K562 (cell line): Measurements from ENCODE around the gene MXD3. TPM values are rescaled to one million over a fixed set of nuclear protein-coding genes. Genes with fewer than 3 reads are reported as not detected.

ENCODE experiments used
- EGR1 ChIP-seq: fragments of 450-650 bp; conservative IDR thresholded peaks from 2 replicates; pipeline ENCODE4 v1.6.1; 2017; ENCODE audit warnings: mild to moderate bottlenecking
- GTF2F1 ChIP-seq: IDR thresholded peaks from 2 replicates; pipeline ENCODE4 v1.6.1; 2011; ENCODE audit warnings: low read depth, low read length, improper control_type of control experiment
- ILK ChIP-seq: fragments of 450-650 bp; IDR thresholded peaks from 2 replicates; pipeline ENCODE4 v1.6.1; 2016; ENCODE audit warnings: missing genetic modification characterization, low read depth, mild to moderate bottlenecking, missing compliant biosample characterization, moderate library complexity, borderline replicate concordance
- KLF16 ChIP-seq: IDR thresholded peaks from 2 replicates; pipeline ENCODE4 v1.6.1; 2016; ENCODE audit warnings: antibody characterized with exemption
- KLF6 ChIP-seq: fragments of 250-450 bp; sonication (Bioruptor Pico); IDR thresholded peaks from 2 replicates; pipeline ENCODE4 v1.4.0; 2020; ENCODE audit warnings: mild to moderate bottlenecking, moderate library complexity, borderline replicate concordance
- NFXL1 ChIP-seq: fragments of 450-650 bp; formaldehyde crosslinking; IDR thresholded peaks from 2 replicates; pipeline ENCODE4 v1.4.0; 2021; ENCODE audit warnings: mild to moderate bottlenecking
- POLR3G ChIP-seq: IDR thresholded peaks from 2 replicates; pipeline ENCODE4 v1.6.1; 2011; ENCODE audit not compliant: insufficient read length, insufficient replicate concordance; ENCODE audit errors: extremely low read depth
- SP2 ChIP-seq: IDR thresholded peaks from 2 replicates; pipeline ENCODE4 v1.6.1; 2011; ENCODE audit warnings: mild to moderate bottlenecking, low read depth, low read length, moderate library complexity; ENCODE audit not compliant: poor library complexity, severe bottlenecking; ENCODE audit errors: extremely low read depth
- SRSF3 ChIP-seq: fragments of 200-400 bp; formaldehyde crosslinking; IDR thresholded peaks from 2 replicates; pipeline ENCODE4 v1.6.1; 2016; ENCODE audit warnings: mild to moderate bottlenecking, low read length, moderate library complexity; ENCODE audit not compliant: insufficient read depth
- ZNF57 ChIP-seq: fragments of 450-650 bp; formaldehyde crosslinking; IDR thresholded peaks from 2 replicates; pipeline ENCODE4 v1.4.0; 2020; ENCODE audit warnings: mild to moderate bottlenecking, moderate library complexity
- polyA plus RNA-seq, 8 experiments: library from polyadenylated mRNA; depleted of rRNA in 4 of 8; stranded (reverse) in 5 of 8; unstranded in 3 of 8; fragments of >200 nt; fragmentation: Nextera tagmentation in 2 of 8; fragmentation: Illumina TruSeq in 1 of 8; extraction: Ambion mirVana in 2 of 8; extraction: Trizol in 1 of 8; gene quantifications; 2 replicates each; pipeline versions ENCODE4 v1.2.1 to v1.2.3, GENCODE V29; 2011 to 2014; ENCODE audit warnings: inconsistent platforms in 1 of 8, missing spikeins in 1 of 8
- total RNA-seq, 7 experiments: library from RNA; depleted of rRNA in 6 of 7; stranded (reverse); fragments of >200 nt in 6 of 7; fragmentation: Illumina TruSeq in 2 of 7; extraction: Trizol in 2 of 7; gene quantifications; 2 replicates each; pipeline versions ENCODE4 v1.2.1 to v1.2.3, GENCODE V29; 2011 to 2021; ENCODE audit warnings: low replicate concordance in 1 of 7
- TF ChIP-seq, protein P1 (sequence below): fragments of 250-450 bp; sonication (Bioruptor Pico); IDR thresholded peaks from 2 replicates; pipeline ENCODE4 v1.4.0; 2020; ENCODE audit warnings: mild to moderate bottlenecking, moderate library complexity
- TF ChIP-seq, protein P2 (sequence below): sonication (generic); IDR thresholded peaks from 2 replicates; pipeline ENCODE4 v1.6.1; 2016
- TF ChIP-seq, protein P3 (sequence below): fragments of 450-650 bp; IDR thresholded peaks from 2 replicates; pipeline ENCODE4 v1.6.1; 2016; ENCODE audit warnings: low read depth, mild to moderate bottlenecking, moderate library complexity
- TF ChIP-seq, protein P4 (sequence below), 2 experiments: IDR thresholded peaks in 1 of 2; conservative IDR thresholded peaks in 1 of 2; 2 replicates each; pipeline ENCODE4 v1.6.1; 2016; ENCODE audit warnings: low read depth in 2 of 2, mild to moderate bottlenecking in 1 of 2, missing compliant biosample characterization in 1 of 2, missing genetic modification characterization in 1 of 2, moderate library complexity in 1 of 2
- TF ChIP-seq, protein P5 (sequence below): fragments of 150-350 bp; IDR thresholded peaks from 2 replicates; pipeline ENCODE4 v1.6.1; 2014; ENCODE audit warnings: low read depth, mild to moderate bottlenecking, low read length, borderline replicate concordance

Gene MXD3
- total and polyA plus RNA-seq, 9 of the 15 experiments (the other 6 are each of a cell fraction or from before 2014, with no cell fraction given), result 0.28 to 24.8 (median 4.5) TPM

DNA sequence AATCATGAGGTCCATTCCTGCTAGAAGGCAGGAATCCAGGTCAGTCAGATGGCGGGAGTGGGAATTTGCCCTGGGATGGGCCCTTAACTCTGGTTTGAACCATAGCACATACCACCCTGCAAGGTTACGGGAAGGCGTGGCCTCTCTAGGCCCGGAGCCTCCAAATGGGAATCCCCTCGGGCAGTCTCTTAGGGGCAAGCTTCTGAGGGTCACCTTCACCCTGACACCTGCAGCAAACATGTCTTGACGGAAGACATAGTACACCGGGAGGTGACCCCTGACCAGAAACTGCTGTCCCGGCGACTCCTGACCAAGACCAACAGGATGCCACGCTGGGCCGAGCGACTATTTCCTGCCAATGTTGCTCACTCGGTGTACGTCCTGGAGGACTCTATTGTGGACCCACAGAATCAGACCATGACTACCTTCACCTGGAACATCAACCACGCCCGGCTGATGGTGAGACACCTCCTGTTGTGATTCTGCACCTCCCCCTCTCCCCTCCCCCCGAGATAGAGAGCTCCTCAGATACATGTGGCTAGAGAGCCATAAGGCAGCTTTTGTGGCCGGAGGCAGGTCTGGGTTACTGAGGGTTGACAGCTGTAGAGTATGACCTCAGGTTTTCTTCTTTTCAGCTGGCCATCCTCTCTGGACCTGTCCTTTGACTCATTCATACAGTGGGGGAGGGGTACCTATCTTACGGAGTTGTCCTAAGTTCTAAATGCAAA lies 7.1 kb downstream of the MXD3 start (continued):
- TF ChIP-seq, protein P1, sequence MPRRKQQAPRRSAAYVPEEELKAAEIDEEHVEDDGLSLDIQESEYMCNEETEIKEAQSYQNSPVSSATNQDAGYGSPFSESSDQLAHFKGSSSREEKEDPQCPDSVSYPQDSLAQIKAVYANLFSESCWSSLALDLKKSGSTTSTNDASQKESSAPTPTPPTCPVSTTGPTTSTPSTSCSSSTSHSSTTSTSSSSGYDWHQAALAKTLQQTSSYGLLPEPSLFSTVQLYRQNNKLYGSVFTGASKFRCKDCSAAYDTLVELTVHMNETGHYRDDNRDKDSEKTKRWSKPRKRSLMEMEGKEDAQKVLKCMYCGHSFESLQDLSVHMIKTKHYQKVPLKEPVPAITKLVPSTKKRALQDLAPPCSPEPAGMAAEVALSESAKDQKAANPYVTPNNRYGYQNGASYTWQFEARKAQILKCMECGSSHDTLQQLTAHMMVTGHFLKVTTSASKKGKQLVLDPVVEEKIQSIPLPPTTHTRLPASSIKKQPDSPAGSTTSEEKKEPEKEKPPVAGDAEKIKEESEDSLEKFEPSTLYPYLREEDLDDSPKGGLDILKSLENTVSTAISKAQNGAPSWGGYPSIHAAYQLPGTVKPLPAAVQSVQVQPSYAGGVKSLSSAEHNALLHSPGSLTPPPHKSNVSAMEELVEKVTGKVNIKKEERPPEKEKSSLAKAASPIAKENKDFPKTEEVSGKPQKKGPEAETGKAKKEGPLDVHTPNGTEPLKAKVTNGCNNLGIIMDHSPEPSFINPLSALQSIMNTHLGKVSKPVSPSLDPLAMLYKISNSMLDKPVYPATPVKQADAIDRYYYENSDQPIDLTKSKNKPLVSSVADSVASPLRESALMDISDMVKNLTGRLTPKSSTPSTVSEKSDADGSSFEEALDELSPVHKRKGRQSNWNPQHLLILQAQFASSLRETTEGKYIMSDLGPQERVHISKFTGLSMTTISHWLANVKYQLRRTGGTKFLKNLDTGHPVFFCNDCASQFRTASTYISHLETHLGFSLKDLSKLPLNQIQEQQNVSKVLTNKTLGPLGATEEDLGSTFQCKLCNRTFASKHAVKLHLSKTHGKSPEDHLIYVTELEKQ (CRISPR knock-in tag), result no peak
- TF ChIP-seq POLR3G (no peak), NFXL1 (CRISPR knock-in tag) (no peak), SRSF3 (no peak), KLF16 (no peak), SP2 (no peak), EGR1 (no peak), ILK (tag) (no peak), ZNF57 (CRISPR knock-in tag) (no peak), GTF2F1 (no peak), KLF6 (CRISPR knock-in tag) (no peak)
- TF ChIP-seq, protein P2, sequence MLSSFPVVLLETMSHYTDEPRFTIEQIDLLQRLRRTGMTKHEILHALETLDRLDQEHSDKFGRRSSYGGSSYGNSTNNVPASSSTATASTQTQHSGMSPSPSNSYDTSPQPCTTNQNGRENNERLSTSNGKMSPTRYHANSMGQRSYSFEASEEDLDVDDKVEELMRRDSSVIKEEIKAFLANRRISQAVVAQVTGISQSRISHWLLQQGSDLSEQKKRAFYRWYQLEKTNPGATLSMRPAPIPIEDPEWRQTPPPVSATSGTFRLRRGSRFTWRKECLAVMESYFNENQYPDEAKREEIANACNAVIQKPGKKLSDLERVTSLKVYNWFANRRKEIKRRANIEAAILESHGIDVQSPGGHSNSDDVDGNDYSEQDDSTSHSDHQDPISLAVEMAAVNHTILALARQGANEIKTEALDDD, result no peak
- TF ChIP-seq, protein P3, sequence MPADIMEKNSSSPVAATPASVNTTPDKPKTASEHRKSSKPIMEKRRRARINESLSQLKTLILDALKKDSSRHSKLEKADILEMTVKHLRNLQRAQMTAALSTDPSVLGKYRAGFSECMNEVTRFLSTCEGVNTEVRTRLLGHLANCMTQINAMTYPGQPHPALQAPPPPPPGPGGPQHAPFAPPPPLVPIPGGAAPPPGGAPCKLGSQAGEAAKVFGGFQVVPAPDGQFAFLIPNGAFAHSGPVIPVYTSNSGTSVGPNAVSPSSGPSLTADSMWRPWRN, result no peak
- TF ChIP-seq, protein P4, sequence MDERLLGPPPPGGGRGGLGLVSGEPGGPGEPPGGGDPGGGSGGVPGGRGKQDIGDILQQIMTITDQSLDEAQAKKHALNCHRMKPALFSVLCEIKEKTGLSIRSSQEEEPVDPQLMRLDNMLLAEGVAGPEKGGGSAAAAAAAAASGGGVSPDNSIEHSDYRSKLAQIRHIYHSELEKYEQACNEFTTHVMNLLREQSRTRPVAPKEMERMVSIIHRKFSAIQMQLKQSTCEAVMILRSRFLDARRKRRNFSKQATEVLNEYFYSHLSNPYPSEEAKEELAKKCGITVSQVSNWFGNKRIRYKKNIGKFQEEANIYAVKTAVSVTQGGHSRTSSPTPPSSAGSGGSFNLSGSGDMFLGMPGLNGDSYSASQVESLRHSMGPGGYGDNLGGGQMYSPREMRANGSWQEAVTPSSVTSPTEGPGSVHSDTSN (CRISPR knock-in tag; IDR thresholded peaks at IDR 0.05; ENCODE audit: low read depth), result no peak
- TF ChIP-seq, protein P4 (tag; conservative IDR thresholded peaks at IDR 0.05; ENCODE audit: low read depth), result no peak
- TF ChIP-seq, protein P5, sequence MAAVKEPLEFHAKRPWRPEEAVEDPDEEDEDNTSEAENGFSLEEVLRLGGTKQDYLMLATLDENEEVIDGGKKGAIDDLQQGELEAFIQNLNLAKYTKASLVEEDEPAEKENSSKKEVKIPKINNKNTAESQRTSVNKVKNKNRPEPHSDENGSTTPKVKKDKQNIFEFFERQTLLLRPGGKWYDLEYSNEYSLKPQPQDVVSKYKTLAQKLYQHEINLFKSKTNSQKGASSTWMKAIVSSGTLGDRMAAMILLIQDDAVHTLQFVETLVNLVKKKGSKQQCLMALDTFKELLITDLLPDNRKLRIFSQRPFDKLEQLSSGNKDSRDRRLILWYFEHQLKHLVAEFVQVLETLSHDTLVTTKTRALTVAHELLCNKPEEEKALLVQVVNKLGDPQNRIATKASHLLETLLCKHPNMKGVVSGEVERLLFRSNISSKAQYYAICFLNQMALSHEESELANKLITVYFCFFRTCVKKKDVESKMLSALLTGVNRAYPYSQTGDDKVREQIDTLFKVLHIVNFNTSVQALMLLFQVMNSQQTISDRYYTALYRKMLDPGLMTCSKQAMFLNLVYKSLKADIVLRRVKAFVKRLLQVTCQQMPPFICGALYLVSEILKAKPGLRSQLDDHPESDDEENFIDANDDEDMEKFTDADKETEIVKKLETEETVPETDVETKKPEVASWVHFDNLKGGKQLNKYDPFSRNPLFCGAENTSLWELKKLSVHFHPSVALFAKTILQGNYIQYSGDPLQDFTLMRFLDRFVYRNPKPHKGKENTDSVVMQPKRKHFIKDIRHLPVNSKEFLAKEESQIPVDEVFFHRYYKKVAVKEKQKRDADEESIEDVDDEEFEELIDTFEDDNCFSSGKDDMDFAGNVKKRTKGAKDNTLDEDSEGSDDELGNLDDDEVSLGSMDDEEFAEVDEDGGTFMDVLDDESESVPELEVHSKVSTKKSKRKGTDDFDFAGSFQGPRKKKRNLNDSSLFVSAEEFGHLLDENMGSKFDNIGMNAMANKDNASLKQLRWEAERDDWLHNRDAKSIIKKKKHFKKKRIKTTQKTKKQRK, result no peak
